GM04503 (cell line): ENCODE results near the gene RC3H1.
"Not testable (repeated sequence)": the region's sequence is repeated elsewhere in the genome, so short reads cannot be mapped to it uniquely, and the experiment has no call there.

Experiments used
- DNase-seq: peaks from one replicate; pipeline ENCODE4 v3.0.0-alpha.2; 2012; ENCODE audit warnings: low read depth

Gene RC3H1

GRCh38 chr1:174022080-174022975 lies at the start of gene RC3H1:
Gene RC3H1 (minus strand): TSS chr1:174022357. CDS start chr1:173992985, 29,372 bp downstream.
- no peak for DNase-seq

GRCh38 chr1:174070614-174071013 lies 48.5 kb upstream of the RC3H1 start:
- no peak for DNase-seq

DNA sequence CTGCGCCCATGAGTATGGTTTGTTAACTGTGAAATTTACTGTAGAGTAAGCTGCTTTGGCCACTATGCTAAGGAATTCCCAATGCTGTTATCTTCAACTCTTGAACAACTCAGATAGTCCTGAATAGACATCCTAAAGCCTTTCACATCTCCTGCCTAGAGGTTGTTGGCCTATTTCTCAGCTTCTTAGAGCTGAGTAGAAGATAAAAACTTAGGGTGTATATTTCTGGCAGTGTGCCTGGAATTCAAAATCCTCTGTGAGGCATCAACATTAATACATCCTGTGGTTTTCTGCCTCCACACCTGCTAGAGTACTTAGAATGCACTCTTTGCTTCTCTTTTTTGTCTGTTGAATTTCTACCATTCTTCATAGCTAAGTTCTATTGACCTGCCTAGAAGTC lies 45.8 kb upstream of the RC3H1 start:
- DNase-seq: no peak

DNA sequence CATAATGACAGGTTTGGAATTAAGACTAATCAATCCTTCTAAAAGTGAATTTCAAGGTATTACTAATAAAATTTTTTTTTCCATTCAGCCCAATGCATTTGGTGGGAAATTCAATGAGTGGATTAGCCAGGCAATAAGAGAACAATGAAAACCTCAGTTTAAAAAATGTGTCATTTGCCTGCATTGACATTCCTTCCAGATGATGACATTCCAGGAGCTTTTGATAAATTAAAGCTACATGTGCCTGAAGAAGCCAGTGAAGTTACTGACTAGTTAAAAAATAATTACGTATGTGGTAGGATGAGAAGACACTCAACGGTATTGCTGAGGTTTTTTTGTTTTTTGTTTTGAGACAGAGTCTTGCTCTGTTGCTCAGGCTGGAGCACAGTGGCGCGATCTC lies 37.9 kb upstream of the RC3H1 start:
- DNase-seq: no peak

- no peak for DNase-seq
These were observed 36.5 kb upstream of the RC3H1 start for GRCh38 chr1:174058624-174059023.

GRCh38 chr1:174056609-174057008 lies 34.5 kb upstream of the RC3H1 start:
- DNase-seq: not testable (repeated sequence)

- not testable (repeated sequence) for DNase-seq
These were observed 33.6 kb upstream of the RC3H1 start for GRCh38 chr1:174055797-174056196.

DNA sequence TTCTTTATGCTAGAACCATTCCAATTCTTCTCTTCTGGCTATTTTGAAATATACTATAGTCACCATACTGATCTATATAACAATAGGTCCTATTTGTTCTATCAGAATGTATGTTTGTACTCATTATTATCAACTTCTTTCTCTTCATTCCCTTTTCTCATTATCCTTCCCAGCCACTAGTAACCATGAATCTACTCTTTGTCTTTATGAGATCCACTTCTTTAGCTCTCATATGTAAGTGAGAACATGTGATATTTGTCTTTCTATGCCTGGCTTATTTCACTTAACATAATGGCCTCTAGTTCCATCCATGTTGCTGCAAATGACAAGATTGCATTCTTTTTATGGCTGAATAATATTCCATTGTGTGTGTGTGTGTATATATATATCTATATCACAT lies 31.7 kb upstream of the RC3H1 start:
- DNase-seq: no peak

DNA sequence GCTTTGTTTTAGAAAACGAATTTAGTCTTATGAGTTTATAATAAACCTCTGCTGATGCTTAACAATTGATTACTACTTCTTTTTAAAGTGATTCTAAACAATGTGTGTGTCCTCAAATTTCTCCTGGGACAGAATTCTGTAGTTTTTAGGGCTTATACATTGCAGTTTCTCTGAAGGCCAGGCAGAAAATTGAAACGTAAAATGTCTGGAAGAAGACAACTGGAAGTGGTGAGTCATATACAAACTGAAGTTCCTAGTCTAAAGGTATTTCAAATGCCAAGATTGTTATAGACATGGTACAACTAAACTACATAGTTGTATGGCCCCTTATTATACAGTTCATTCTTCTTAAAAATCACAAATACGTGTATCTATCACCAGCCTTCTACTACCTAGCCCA lies 30.5 kb upstream of the RC3H1 start:
- no peak for DNase-seq

DNA sequence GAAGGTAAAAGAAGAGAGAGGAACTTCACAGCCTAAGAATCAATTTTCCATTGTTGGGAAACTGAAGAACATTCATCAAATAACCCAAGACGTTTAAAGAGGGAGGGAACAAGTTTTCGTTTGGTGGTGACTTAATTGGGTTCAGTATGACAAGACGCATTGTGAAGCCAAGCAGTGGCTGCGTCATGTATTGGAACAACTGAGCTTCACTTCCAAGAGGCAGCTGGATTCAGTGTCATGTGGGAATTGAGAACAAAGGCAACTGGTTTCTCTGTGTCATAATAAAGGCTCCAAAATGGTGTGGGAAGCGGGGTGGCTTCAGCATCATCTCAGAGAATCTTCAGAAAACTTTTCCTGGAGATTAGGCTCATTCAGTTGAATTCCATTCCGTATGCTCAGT lies 29.8 kb upstream of the RC3H1 start:
- DNase-seq: no peak

- DNase-seq: no peak
These were observed 27.4 kb upstream of the RC3H1 start for GRCh38 chr1:174049514-174049913.

DNA sequence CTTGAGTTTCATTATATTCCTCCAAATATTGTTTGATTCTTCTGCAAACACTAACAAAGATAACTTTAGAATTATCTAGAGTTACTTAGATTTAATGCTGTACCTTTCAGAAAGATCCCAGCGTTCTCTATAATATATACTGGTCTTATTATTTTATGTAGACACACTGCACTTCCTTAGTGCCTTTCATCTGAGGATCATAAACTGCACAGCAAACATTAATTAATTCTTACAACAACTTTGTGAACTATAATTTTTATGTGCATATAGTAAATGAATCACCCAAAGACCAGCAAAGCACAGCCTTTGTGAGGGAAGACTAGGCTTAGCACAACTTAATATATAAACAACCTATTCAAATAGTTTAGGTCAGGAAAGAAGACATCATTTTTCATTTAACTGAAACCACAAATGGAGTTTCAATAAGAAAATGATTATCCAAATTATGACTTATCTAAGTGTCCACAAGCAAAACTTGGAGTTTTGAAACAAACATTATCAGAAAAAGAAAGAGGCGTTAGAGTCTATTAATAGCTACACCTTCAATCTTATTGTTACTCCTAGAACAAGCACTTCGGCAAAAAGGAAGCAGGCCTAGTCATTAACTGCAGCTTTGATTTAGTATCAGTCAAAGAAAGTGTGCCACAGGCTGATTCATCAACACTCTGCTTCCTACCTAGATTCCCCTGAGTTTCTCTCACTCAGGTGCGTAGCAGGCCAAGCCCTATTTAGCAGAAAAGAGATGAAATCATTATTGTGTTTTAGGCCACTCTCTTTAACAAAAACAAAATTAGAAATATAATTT lies 22.5 kb upstream of the RC3H1 start:
- no peak for DNase-seq

DNA sequence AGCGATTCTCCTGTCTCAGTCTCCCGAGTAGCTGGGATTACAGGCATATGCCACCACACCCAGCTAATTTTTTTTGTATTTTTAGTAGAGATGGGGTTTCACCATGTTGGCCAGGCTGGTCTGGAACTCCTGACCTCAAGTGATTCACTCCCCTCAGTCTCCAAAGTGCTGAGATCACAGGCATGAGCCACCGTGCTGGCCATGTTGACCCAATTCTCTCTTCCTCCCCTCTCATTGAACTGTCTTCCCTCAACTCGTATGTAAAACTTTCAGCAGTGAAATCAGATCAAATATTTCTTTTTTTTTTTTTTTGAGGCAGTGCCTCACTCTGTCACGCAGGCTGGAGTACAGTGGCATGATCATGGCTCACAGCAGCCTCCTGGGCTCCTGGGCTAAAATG lies 20.4 kb upstream of the RC3H1 start:
- DNase-seq: not testable (repeated sequence)

- no peak for DNase-seq
These were observed 19.2 kb upstream of the RC3H1 start for GRCh38 chr1:174041369-174041768.

- DNase-seq: no peak
These were observed 18.2 kb upstream of the RC3H1 start for GRCh38 chr1:174040387-174040786.

DNA sequence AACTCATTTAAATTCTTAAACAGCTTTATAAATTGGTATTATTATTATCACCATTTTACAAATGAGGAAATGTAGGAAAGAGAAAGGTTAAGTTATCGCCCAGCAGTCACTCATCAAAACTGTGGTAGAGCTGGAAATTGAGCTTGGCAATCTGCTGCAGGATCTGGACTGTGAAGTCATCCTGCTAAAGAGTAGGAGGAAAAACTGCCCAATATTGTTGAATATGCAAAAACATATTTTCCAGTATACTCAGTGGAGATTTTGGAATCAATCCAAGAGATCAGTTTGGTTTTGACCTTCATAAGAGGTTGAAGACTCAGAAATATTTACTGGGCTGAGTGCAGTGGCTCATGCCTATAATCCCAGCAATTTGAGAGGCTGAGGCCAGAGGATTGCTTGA lies 16.9 kb upstream of the RC3H1 start:
- DNase-seq: no peak

DNA sequence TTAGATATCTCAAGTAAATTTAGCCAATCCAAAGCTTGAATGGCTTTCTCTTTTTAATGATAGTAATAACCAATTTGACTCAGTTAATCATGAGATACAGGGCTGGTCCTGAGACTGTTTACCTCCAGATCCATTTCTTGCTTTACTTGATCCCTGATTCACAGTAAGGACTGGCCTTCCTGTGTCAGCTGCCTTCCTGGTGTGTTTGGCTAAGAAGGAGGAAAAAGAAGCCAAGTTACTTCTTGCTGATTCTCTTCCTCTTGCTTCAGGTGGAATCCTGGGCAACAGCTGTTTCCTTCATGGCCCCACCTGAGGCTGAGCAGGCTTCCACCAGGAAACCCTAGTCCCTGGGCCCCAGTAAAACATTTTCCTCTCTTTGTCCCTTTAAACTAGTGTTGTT lies 14.6 kb upstream of the RC3H1 start:
- DNase-seq: no peak

GRCh38 chr1:174036204-174036603 lies 14.0 kb upstream of the RC3H1 start:
- DNase-seq: no peak

- no peak for DNase-seq
These were observed 10.6 kb upstream of the RC3H1 start for GRCh38 chr1:174032671-174033222.

GRCh38 chr1:174031099-174031498 lies 8.9 kb upstream of the RC3H1 start:
- no peak for DNase-seq

DNA sequence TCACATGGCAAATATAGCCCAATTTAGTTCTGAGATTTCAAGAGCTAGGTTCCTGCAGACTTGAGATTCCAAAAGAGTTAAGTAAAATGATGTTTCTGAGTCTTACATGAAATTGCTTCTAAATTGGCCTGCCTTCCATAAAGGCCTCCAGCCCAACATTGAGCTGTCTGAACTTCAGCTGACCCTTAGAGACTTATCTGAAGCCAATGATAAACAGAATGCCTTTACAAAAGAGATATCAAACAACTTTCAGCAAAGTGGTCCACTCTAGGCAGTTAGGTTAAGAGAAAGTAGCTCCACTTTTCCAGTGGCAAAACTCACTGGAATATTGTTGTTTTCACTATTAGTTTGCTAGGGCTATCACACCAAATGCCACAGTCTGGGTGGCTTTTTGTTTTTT lies 6.3 kb upstream of the RC3H1 start:
- DNase-seq: no peak

- no peak for DNase-seq
These were observed 1.3 kb upstream of the RC3H1 start for GRCh38 chr1:174023440-174023839.

DNA sequence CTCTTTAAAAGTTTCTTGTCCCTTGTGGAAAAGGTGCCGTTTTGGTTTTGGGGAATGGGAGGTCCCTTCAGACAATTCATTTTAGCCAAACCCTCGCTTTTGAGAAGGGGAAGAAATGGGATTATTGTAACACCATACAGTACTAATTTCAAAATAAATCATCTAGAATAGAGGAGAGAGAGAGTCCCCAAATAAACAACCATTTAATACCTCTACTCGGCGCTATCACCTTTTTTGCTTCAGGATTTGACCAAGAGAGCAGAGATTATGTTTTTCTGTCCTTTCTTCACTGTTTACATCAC lies 770 bp upstream of the RC3H1 start:
- DNase-seq: no peak
